ENCODE results near the gene ADGRG3.
"Not testable (repeated sequence)": the region's sequence is repeated elsewhere in the genome, so short reads cannot be mapped to it uniquely, and the experiment has no call there.

The ADGRG3 gene

GRCh38 chr16:57697896-57698537 lies 29.9 kb downstream of the ADGRG3 start:
- no peak for DNase-seq

GRCh38 chr16:57698812-57699405 lies 30.8 kb downstream of the ADGRG3 start:
- DNase-seq, result no peak

- DNase-seq, result no peak
These were observed 31.4 kb downstream of the ADGRG3 start for GRCh38 chr16:57699481-57699880.

- DNase-seq, result no peak
These were observed 31.8 kb downstream of the ADGRG3 start for GRCh38 chr16:57699899-57700298.

- no peak for DNase-seq
These were observed 32.9 kb downstream of the ADGRG3 start for GRCh38 chr16:57700781-57701551.

GRCh38 chr16:57701759-57702371 lies 33.8 kb downstream of the ADGRG3 start:
- DNase-seq, result no peak

- DNase-seq, result no peak
These were observed 35.4 kb downstream of the ADGRG3 start for GRCh38 chr16:57703416-57704010.

GRCh38 chr16:57704011-57704904 lies 36.2 kb downstream of the ADGRG3 start:
- no peak for DNase-seq

GRCh38 chr16:57704905-57705852 lies 37.1 kb downstream of the ADGRG3 start:
- DNase-seq, result no peak

GRCh38 chr16:57706717-57707116 lies 38.6 kb downstream of the ADGRG3 start:
- DNase-seq, result no peak

GRCh38 chr16:57707331-57707730 lies 39.2 kb downstream of the ADGRG3 start:
- DNase-seq, result no peak

- no peak for DNase-seq
These were observed 40.1 kb downstream of the ADGRG3 start for GRCh38 chr16:57708168-57708567.

- DNase-seq, result no peak
These were observed 41.6 kb downstream of the ADGRG3 start for GRCh38 chr16:57709663-57710062.

GRCh38 chr16:57711346-57711745 lies 43.2 kb downstream of the ADGRG3 start:
- no peak for DNase-seq

GRCh38 chr16:57711993-57712392 lies 43.9 kb downstream of the ADGRG3 start:
- no peak for DNase-seq

GRCh38 chr16:57712569-57712968 lies 44.5 kb downstream of the ADGRG3 start:
- DNase-seq, result not testable (repeated sequence)

GRCh38 chr16:57713596-57713995 lies 45.5 kb downstream of the ADGRG3 start:
- no peak for DNase-seq

- DNase-seq, result no peak
These were observed 45.9 kb downstream of the ADGRG3 start for GRCh38 chr16:57714047-57714446.

- peak in 1 of 4 experiments; percentile 15 for DNase-seq
These were observed 52.1 kb downstream of the ADGRG3 start for GRCh38 chr16:57720142-57720575.

GRCh38 chr16:57721356-57722209 lies 53.5 kb downstream of the ADGRG3 start:
- no peak for DNase-seq

All from activated naive CD4-positive, alpha-beta T cell (primary cell).